ENCODE measurements around the gene ESPNL. TPM values are rescaled to one million over a fixed set of nuclear protein-coding genes. Genes with fewer than 3 reads are reported as not detected.

ESPNL gene
- total and polyA plus RNA-seq, 9 donors: 0.11 to 12.9 (median 0.61) TPM

- no peak overlapping the region for H3K4me3 ChIP-seq
Observed at GRCh38 chr2:238139196-238140039, 39.3 kb downstream of the ESPNL start.

GRCh38 chr2:238140040-238140439, 39.9 kb downstream of the ESPNL start:
- Histone ChIP-seq H3K9me3 (no peaks in the 10 kb centered on the region), H3K4me3 (no peak overlapping the region), H3K36me3 (no peaks in the 10 kb centered on the region), H3K27me3 (no peaks in the 10 kb centered on the region), H3K27ac (no peak overlapping the region), H3K4me1 (ENCODE audit: insufficient read depth) (no peaks in the 10 kb centered on the region)
- 80 to 86% (median 81%) methylated on average over 6 to 7 of the region's 7 CpGs for WGBS, 3 donors
- no peak for TF ChIP-seq EP300 (IDR thresholded peaks at IDR 0.05)
- no peak for TF ChIP-seq POLR2A (IDR thresholded peaks at IDR 0.05)
- no peak for TF ChIP-seq CTCF (IDR thresholded peaks at IDR 0.05)
- no peak for DNase-seq
- intact Hi-C loops (cut with DNase I): no loop called here

More at GRCh38 chr2:238139196-238140039, 39.3 kb downstream of the ESPNL start:
- H3K36me3 ChIP-seq: no peaks in the 10 kb centered on the region
- intact Hi-C loops (cut with DNase I): no loop called here
- H3K4me1 ChIP-seq (ENCODE audit: insufficient read depth): no peaks in the 10 kb centered on the region
- TF ChIP-seq POLR2A (IDR thresholded peaks at IDR 0.05) (no peak), CTCF (IDR thresholded peaks at IDR 0.05) (no peak), EP300 (IDR thresholded peaks at IDR 0.05) (no peak)
- 44 to 60% (median 57%) methylated on average over 53 to 56 of the region's 56 CpGs for WGBS, 3 donors
- no peaks in the 10 kb centered on the region for H3K9me3 ChIP-seq
- no peak for DNase-seq
- H3K27me3 ChIP-seq: no peaks in the 10 kb centered on the region
- H3K27ac ChIP-seq: no peak overlapping the region

GRCh38 chr2:238140721-238141540, 40.8 kb downstream of the ESPNL start:
- intact Hi-C loops (cut with DNase I): no loop called here
- Histone ChIP-seq H3K4me1 (ENCODE audit: insufficient read depth) (no peaks in the 10 kb centered on the region), H3K4me3 (no peak overlapping the region), H3K27me3 (no peaks in the 10 kb centered on the region), H3K9me3 (no peaks in the 10 kb centered on the region), H3K36me3 (no peaks in the 10 kb centered on the region), H3K27ac (no peak overlapping the region)
- TF ChIP-seq POLR2A (IDR thresholded peaks at IDR 0.05) (no peak), EP300 (IDR thresholded peaks at IDR 0.05) (no peak), CTCF (IDR thresholded peaks at IDR 0.05) (no peak)
- DNase-seq: no peak
- 93 to 94% (median 93%) methylated on average over 45 to 60 of the region's 60 CpGs for WGBS, 3 donors

DNA sequence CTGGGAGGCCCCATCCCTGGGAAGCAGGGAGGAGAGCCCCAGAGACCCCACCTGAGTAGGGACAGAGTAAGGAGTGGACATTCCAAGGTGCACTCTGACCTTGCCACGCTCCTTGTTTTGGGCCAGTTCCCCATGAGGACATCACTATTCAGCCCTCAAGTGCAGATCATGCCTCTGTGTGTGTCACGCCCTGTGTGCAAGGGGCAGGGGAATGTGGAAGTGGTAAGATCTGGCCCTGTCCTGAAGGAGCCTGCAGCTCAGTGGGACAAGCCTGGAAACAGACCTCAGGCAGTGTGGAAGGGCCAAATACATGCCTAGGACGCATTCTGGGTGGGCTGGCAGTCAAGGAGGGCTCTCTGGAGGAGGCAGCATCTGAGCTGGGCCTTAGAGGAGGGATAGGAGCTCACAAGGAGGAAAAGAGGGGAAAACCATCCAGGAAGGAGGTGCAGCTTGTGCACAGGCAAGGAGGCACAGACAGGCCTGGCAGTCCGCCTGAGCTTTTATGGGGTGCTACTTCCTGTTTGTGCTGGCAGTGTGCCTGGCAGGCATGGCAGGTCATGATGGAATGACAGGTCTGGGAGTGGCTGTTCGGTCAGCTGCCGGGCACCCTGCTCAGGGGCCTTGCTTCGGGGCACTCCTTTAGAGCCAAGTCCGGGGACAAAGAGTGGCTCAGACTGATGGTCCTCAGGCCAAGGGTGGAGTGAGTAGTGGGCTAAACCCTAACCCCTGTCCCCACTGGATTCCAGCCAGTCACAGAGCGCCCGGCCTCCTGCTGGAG, 41.6 kb downstream of the ESPNL start:
- TF ChIP-seq CTCF (IDR thresholded peaks at IDR 0.05): no peak
- TF ChIP-seq EP300 (IDR thresholded peaks at IDR 0.05): no peak
- TF ChIP-seq POLR2A (IDR thresholded peaks at IDR 0.05): no peak
- 82 to 88% (median 84%) methylated on average over 10 of the region's 10 CpGs for WGBS, 3 donors
- H3K4me3 ChIP-seq: no peak overlapping the region
- H3K36me3 ChIP-seq: no peaks in the 10 kb centered on the region
- no peaks in the 10 kb centered on the region for H3K9me3 ChIP-seq
- H3K27me3 ChIP-seq: no peaks in the 10 kb centered on the region
- no peak for DNase-seq
- no peaks in the 10 kb centered on the region for H3K4me1 ChIP-seq (ENCODE audit: insufficient read depth)
- intact Hi-C loops (cut with DNase I): no loop called here
- no peak overlapping the region for H3K27ac ChIP-seq
